GM18873 (cell line): ENCODE data around the gene ASMTL.
"Not testable (repeated sequence)": the region's sequence is repeated elsewhere in the genome, so short reads cannot be mapped to it uniquely, and the experiment has no call there.

Experiments
- ATAC-seq: cut with Tn5 transposase; IDR thresholded peaks from one replicate; pipeline ENCODE4 v1.9.1; 2021; ENCODE audit warnings: mild to moderate bottlenecking, moderate library complexity, moderate number of reproducible peaks; ENCODE audit not compliant: unreplicated experiment, low FRiP score

ASMTL gene

DNA sequence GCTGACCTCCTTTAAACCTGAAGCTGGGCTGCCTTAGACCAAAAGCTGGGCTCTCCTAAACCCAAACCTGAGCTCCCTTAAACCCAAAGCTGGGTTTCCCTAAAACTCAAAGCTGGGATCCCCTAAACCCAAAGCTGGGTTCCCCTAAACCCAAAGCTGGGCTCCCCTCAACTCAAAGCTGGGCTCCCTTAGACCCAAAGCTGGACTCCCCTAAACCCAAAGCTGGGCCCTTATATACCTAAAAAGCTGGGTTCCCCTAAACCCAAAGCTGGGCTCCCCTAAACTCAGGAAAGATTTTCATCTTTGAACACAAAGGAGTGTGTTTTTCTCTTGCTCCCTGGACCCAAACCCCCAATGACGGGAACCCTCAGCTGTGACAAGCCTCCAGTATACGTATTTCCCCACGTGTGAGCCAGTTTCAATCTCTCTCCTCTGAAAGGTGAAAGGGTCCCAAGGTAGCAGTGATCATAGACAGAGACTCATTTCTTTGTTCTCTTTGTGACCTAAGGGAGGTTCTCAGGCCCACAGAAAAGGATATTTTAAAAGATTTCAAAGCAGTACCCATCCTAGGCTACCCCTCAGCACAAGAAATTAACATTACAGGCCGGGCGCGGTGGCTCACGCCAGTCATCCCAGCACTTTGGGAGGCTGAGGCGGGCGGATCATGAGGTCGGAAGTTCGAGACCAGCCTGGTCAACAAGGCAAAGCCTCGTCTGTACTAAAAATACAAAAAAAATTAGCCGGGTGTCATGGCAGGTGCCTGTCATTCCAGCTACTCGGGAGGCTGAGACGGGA is 31.3 kb upstream of the ASMTL start:
- peak; percentile 46 for ATAC-seq

GRCh38 chrX:1482530-1482928 is 29.8 kb upstream of the ASMTL start:
- ATAC-seq = not testable (repeated sequence)

DNA sequence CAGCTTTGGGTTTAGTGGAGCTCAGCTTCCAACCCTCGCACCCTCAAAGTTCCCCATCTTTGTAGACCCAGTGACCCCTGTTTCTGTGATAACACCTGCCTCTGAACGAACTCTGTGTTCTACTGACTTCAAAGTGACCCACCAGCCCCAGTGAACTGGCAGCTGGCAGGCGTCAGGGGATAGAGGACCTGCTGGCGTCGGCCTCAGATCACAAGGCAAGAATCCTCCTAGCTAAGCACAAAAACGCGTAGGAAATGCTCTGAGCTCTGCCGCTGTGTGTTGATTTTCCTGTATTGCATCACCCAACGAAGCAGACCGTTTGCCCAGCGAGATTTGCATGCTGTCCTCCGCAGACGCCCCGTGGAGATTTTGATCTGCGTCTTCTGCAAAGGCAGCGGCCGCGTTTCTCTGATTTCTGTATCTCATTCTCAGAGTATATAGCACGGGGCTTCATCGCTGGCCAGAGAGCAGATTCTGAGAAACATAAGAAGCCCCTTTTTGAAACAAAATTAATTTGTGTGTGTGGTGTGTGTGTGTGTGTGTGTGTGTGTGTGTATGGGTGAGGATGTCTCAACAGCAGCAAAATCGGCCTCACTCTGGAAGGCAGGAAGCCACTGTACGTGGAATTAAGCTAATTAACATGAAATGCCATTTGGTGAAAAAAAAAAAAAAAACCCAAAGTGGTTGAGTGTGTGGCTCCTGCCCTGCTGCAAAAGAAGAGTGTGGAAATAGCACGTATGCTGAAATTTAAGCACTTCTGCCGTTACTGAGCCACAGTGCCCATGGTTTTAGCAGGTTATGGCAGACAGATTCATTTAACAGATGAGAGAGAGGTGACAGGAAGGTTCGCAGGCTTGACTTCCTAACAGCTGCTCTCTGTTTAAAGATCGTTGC is 29.2 kb upstream of the ASMTL start:
- peak; percentile 39 for ATAC-seq

DNA sequence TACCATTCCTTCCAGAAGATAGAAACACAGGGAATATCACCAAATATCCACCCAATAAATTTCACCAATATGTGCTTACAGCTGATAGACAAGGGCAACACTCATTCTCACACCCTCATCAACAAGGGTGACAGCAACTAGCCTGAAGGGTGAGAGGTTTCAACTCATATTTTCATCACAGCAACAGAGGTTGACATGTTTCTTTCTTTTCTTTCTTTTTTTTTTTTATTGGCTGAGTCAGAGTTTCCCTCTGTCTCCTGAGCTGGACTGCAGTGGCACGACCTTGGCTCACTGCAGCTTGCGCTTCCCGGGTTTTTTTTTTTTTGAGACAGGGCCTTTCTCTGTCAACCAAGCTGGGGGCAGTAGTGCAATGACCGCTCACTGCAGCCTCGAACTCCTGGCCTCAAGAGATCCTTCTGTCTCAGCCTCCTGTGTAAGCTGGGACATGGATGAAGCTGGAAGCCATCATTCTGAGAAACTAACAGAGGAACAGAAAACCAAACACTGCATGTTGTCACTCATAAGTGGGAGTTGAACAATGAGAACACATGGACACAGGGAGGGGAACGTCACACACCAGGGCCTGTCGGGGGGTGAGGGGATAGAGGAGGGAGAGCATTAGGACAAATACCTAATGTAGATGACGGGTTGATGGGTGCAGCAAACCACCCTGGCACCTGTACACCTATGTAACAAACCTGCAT is 27.5 kb upstream of the ASMTL start:
- no peak for ATAC-seq

DNA sequence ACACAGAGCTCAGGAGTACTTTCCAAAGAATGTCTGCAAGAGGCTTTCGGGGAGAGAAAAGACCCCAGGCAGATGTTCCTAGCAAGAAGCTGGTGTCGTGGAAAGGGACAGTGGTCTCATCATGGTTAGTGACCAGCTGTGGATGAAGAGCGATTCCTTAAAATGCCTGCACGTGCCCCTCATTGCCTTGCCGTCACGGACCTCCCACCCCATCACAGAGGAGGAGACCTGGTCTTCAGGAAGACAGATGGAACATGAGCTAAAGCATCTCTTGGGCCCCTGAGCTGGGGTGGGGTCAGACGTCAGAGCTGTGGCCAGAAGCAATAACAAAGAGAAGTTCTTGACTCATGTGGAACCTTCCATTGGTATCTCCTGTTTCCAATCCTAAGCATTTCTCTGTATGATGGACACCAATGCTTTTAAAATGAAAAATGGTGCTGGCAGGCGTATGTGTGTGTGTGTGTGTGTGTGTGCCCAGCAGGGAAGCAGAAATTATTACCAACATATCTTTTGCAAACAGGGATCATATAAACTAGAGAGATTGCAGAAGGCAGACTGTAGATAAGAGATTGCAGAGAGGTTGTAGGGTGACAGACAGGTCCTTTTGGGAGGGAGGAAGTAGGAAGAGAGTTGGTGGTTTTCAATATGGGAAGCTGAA is 25.2 kb upstream of the ASMTL start:
- ATAC-seq = no peak

- no peak for ATAC-seq
Observed at GRCh38 chrX:1477229-1477628, 24.5 kb upstream of the ASMTL start.

DNA sequence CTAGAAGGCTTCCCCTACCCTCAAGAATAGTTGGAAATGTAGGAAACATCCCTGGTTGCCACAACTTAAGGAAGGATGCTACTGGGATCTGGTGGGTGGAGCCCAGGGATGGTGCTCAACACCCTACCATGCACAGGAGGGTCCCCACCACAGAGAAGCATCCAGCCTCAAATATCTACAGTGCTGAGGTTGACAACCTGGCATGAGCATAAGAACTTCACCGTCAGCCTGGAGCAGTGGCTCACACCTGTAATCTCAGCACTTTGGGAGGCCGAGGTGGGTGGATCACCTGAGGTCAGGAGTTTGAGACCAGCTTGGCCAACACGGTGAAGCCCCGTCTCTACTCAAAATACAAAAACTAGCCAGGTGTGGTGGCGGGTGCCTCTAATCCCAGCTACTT is 24.0 kb upstream of the ASMTL start:
- ATAC-seq = no peak

DNA sequence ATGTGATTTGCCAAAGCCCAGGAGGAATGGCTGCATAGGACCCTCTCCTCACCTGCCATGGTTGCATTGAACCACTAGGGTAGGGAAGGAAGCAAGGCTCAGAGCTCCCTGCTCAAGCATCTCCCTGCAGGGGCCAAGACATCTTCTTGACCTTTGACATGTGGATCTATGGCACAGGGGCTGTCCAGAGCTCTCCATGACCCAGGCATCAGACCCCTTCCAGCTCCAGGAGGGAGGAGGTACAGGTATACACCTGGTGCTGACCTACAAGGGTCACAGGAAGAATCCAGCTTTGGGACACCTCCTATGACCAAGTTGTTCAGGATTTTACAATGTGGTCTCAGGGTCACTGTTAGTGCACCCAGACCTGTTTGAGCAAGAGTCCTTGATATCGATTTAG is 23.2 kb upstream of the ASMTL start:
- ATAC-seq = no peak

- ATAC-seq = no peak
Observed at GRCh38 chrX:1475481-1475880, 22.8 kb upstream of the ASMTL start.

DNA sequence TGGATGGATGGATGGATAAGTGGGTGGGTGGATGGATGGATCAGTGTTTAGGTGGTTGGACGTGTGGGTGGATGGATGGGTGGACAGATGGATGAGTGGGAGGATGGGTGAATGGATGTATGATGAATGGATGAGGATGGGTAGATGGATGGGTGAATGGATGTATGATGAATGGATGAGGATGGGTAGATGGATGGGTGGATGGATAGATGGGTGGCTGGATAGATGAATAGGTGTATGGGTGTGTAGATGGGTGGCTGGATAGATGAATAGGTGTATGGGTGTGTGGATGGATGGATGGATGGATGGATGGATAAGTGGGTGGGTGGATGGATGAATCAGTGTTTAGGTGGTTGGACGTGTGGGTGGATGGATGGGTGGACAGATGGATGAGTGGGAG is 21.9 kb upstream of the ASMTL start:
- not testable (repeated sequence) for ATAC-seq

DNA sequence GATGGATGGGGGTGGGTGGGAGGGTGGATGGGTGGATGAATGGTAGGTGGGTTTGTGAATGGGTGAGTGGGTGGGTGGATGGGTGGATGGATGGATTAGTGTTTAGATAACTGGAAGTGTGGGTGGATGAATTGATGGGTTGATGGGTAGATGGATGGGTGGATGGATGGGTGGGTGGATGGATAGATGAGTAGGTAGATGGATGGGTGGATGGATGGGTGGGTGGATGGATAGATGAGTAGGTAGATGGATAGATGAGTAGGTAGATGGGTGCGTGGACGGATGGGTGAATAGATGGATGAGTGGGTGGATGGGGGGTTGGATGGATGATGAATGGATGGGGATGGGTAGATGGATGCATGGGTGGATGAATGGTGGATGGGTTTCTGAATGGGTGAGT is 20.3 kb upstream of the ASMTL start:
- no peak for ATAC-seq

DNA sequence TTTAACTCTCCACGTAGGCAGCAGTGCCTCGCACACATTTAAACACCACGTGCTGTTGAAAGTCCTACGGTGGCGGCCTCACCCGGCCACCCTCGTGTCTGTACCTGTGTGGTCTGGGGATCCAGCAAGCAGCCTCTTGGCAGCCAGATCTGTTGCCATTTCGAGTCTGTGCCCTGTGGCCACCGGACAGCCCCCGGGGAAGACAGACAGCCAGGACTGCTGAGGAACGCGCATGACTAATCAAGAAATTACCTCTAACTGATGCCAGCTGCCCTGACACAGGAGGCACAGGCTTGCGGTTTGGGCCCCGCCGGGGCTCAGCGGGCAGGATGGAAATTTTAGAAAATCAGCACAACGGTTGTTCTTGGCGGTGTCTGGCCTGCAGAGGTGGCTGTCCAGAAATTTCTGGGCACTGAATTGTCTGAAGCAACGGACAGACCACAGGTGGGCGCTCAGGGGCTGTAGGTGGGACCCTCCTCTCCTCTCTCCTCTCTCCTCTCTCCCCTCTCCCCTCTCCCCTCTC is 15.6 kb upstream of the ASMTL start:
- peak; percentile 59 for ATAC-seq

DNA sequence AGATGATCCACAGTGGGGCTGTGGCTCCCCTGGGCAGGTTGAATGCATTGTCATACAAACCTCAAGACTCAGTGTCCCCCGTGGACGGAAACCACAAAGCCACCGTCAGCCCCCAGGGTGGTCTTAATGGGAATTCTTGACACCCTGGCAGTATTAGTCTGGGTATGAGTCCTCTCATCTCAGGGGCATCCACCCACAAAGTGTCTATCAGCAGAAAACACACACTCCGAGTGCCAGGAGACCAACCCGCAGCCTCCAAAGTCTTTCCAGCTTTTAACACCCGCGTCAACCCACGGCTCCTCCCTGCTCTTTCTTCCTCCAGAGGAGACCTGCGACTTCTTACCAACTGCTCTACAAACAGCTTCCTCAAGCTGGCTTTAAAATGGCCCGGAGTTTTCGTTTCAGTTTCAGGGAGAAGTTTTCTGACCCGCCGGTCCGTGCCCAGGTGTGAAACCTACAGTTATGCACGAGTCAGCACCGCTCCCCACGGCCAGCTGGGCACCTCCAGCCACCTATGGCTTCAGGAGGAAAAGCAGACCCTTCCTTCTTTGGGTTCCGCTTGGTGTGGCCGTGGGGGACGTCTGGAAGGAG is 14.4 kb upstream of the ASMTL start:
- peak; percentile 46 for ATAC-seq

GRCh38 chrX:1466232-1466661 is 13.5 kb upstream of the ASMTL start:
- no peak for ATAC-seq

DNA sequence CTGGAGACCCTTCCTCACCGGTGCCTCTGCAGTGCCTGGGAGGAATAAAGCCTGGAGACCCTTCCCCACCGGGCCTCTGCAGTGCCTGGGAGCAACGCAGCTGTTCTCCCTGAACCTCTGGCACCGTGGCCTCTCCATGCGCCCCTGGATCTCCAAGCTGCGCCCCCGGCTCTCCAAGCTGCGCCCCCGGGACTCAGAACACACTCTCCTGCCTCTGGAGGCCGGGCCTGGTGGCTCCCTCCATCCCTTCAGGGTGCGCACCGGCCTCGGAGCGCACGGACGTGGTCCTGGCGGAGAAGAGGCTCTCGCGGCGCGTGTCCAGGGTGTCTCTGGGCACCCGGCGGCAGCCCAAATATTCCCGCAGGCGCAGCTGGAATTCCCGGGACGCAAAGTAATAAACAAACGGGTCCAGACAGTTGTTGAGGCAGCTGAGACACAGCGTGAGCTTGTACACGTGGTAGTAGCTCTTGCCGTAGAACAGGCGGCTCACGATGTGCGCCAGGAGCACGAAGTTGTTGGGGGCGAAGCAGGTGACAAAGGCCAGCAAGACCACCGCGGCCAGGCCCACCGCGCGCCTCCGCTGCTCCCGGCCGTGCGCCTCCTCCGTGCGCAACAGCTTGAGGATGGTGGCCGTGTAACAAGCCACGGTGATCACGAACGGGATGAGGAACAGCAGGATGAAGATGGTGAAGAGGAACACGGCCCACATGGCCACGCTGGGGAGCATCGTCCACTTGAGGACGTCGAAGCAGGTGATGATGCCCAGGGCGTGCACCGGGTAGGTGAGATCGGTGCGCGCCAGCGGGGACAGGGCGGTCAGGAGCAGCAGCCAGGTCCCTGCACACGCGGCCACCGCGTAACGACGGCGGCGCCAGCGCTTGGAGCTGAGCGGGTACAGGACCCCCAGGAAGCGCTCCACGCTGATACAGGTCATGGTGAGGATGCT is 12.8 kb upstream of the ASMTL start:
- no peak for ATAC-seq

DNA sequence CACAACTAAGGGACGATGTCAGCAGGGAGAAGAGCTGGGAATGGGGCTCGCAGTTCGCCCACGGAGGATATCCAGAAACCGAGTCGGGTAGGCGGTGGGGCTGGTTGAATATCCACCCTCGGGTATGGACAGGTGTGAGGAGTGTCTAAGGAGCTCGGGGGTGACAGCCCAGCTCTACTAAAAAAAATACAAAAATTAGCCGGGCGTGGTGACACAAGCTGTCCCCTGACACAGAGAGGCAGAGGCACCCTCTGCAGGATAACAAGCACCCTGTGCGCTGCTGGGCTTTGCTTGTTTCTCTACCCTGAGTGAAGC is 12.2 kb upstream of the ASMTL start:
- ATAC-seq = no peak

DNA sequence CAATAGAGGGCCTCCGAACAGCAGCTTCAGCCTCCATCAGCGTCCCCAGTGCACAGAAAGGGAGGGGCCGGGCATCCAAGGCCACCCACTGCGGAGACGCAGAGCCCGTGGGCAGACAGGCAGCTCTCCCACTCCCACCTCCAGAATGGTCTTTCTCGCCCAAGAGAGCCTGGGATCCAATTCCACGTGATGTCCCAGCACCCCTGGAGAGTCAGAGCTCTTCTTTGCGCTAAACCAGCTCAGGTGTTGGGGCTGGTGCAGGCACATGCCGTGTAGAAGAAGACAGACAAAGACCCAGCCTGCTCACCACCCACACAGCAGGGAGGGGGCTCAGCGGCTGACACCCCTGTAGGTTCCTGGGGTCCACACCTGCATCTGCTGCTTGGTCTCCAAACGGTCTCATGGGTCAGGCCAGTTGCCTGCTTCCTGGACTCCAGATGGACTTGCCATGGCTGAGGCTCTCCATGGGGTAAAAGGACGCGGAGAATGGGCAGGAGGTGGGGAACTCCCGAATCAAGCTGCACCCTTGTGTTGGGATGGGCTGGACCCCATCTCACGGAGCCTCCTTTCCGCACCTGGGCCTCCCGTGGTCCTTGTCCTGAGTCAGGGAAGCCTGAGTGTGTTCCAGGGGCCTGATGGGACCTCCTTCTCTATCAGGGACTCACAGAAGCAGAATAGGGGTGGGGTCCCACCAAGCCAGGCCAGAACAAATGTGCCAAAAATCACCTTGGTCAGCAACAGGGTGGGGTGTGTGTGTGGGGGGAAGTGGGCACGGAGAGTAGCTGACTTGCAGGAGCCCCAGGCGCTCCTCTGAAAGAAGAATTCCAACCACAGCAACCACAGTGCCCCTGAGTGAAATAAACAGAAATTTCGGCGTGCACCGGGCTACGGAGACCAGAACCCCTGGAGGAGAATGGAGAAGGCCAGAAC is 11.6 kb upstream of the ASMTL start:
- no peak for ATAC-seq

DNA sequence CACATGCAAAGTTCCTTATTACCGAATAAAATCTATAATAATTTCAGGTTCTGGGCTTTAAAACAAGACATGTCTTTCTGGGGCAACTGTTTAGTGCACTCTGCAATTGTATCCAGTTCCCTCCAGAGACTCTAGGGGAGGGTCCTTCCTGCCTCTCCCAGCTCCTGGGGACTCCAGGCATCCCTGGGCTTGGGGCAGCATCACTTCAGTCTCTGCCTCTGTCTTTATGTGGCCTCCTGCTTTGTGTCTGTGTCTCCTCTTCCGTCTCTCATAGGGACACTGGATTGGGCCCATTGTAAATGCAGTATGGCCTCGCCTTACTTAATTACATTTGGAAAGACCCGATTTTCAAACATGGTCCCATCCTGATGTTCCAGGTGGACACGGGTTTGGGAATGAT is 10.9 kb upstream of the ASMTL start:
- no peak for ATAC-seq
